Endothelial cell (in vitro differentiated cells): ENCODE measurements around the gene SLC29A3. TPM values are rescaled to one million over a fixed set of nuclear protein-coding genes. Genes with fewer than 3 reads are reported as not detected.

Experiments
- DNase-seq: peaks from one replicate; pipeline ENCODE4 v3.0.0; 2021; ENCODE audit warnings: low spot score
- H3K27ac Mint-ChIP-seq: one replicate; pipeline ENCODE4 v1.8.0; 2021; ENCODE audit warnings: mixed read lengths, inconsistent platforms; ENCODE audit not compliant: unreplicated experiment
- H3K27me3 Mint-ChIP-seq: one replicate; pipeline ENCODE4 v1.8.0; 2021; ENCODE audit warnings: mild to moderate bottlenecking, moderate library complexity, mixed read lengths, inconsistent platforms; ENCODE audit not compliant: unreplicated experiment
- H3K36me3 Mint-ChIP-seq: one replicate; pipeline ENCODE4 v1.8.0; 2021; ENCODE audit warnings: mild to moderate bottlenecking, low read depth, mixed read lengths, inconsistent platforms; ENCODE audit not compliant: unreplicated experiment
- H3K4me1 Mint-ChIP-seq: one replicate; pipeline ENCODE4 v1.8.0; 2021; ENCODE audit warnings: mild to moderate bottlenecking, mixed read lengths, inconsistent platforms; ENCODE audit not compliant: unreplicated experiment
- H3K4me3 Mint-ChIP-seq: one replicate; pipeline ENCODE4 v1.8.0; 2021; ENCODE audit warnings: mild to moderate bottlenecking, mixed read lengths, inconsistent platforms; ENCODE audit not compliant: unreplicated experiment
- H3K9me3 Mint-ChIP-seq: one replicate; pipeline ENCODE4 v1.8.0; 2021; ENCODE audit warnings: mixed read lengths, inconsistent platforms; ENCODE audit not compliant: unreplicated experiment
- total RNA-seq: library from RNA; stranded (reverse); fragmentation: NEBNext Ultra II Directional; extraction: Animal tissue kit (Norgen Biotek cat#: 25700); gene quantifications from one replicate; pipeline ENCODE4 v1.2.1, GENCODE V29; 2021; ENCODE audit not compliant: unreplicated experiment
- TF ChIP-seq, protein P1 (sequence below): fragments of 200-600 bp; sonication (generic); IDR thresholded peaks from one replicate; pipeline ENCODE4 v1.5.0; 2021; ENCODE audit warnings: antibody characterized with exemption; ENCODE audit not compliant: unreplicated experiment

The SLC29A3 gene
- total RNA-seq, 1 donor from 2014 or later: 11.7 TPM

DNA sequence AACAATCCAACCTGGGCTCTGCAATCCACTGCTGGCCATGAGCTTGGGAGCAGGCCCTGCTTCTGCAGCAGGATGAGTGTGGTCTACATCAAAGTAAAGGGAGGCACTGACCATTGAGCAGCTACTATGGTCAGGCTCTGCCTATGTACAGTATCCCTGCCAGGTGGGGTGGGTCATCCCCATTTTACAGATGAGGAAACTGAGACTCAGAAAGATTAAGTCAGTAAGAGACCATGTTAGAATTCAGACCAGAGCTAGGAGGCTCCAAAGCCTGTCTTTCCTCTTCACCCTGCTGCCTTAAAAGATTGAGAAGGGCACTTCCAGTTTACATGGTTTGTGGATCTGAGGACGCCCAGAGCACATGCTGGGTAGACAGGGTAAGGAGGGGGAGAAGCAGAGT lies 50.5 kb downstream of the SLC29A3 start:
- Mint-ChIP-seq H3K4me3 (no peak overlapping the region), H3K27ac (no peak overlapping the region), H3K9me3 (no peaks in the 10 kb centered on the region), H3K27me3 (peaks cover 6% of the 10 kb centered on the region), H3K4me1 (peaks cover 6% of the 10 kb centered on the region), H3K36me3 (peaks cover 6% of the 10 kb centered on the region)
- DNase-seq: no peak
- TF ChIP-seq, protein P1, sequence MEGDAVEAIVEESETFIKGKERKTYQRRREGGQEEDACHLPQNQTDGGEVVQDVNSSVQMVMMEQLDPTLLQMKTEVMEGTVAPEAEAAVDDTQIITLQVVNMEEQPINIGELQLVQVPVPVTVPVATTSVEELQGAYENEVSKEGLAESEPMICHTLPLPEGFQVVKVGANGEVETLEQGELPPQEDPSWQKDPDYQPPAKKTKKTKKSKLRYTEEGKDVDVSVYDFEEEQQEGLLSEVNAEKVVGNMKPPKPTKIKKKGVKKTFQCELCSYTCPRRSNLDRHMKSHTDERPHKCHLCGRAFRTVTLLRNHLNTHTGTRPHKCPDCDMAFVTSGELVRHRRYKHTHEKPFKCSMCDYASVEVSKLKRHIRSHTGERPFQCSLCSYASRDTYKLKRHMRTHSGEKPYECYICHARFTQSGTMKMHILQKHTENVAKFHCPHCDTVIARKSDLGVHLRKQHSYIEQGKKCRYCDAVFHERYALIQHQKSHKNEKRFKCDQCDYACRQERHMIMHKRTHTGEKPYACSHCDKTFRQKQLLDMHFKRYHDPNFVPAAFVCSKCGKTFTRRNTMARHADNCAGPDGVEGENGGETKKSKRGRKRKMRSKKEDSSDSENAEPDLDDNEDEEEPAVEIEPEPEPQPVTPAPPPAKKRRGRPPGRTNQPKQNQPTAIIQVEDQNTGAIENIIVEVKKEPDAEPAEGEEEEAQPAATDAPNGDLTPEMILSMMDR: no peak

DNA sequence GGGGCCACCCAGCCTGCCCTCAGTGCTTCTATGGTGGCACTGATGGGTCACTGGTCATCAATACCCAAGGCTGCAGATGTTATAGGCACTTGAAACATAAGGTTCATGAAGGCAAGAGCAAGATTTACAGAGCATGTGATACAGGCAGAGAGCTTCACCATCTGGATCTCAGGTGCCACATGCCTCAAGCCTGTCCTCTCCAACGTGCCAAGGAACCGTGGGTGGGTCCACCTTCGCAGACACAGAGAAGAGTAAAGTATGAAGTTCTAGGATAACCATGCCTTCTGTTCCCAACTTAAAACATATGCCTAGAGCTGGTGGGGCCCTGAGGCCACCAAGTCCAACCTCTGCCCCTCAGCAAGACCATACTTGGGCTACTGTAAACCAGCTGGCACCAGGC lies 51.0 kb downstream of the SLC29A3 start:
- Mint-ChIP-seq H3K27ac (no peak overlapping the region), H3K36me3 (peaks cover 6% of the 10 kb centered on the region), H3K9me3 (no peaks in the 10 kb centered on the region), H3K27me3 (peaks cover 6% of the 10 kb centered on the region), H3K4me3 (no peak overlapping the region), H3K4me1 (peaks cover 6% of the 10 kb centered on the region)
- DNase-seq: no peak
- TF ChIP-seq, protein P1: no peak

DNA sequence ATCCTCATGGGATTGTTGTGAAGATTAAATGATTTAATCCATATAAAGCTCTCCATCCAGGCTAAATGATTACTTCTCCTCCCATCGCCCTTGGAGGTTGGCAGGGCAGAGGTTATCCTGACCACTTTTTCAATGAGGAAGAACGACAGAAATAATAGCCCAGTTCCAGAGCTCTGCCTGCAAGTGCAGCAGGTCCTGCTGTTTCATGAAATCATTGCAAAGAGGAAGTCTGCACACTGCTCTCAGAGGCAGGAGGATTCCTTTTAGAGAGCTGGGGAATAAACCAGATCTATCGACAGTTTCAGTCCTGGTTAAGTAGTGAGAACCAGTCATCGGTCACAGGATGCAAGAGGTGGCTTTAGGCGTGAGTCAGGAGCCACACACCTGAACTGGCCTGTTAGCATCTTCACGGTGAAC lies 52.7 kb downstream of the SLC29A3 start:
- H3K36me3 Mint-ChIP-seq: no peaks in the 10 kb centered on the region
- peaks cover 4% of the 10 kb centered on the region for H3K27me3 Mint-ChIP-seq
- TF ChIP-seq, protein P1: no peak
- no peak overlapping the region for H3K27ac Mint-ChIP-seq
- DNase-seq: no peak
- H3K4me3 Mint-ChIP-seq: no peak overlapping the region
- peaks cover 17% of the 10 kb centered on the region for H3K4me1 Mint-ChIP-seq
- H3K9me3 Mint-ChIP-seq: no peaks in the 10 kb centered on the region

DNA sequence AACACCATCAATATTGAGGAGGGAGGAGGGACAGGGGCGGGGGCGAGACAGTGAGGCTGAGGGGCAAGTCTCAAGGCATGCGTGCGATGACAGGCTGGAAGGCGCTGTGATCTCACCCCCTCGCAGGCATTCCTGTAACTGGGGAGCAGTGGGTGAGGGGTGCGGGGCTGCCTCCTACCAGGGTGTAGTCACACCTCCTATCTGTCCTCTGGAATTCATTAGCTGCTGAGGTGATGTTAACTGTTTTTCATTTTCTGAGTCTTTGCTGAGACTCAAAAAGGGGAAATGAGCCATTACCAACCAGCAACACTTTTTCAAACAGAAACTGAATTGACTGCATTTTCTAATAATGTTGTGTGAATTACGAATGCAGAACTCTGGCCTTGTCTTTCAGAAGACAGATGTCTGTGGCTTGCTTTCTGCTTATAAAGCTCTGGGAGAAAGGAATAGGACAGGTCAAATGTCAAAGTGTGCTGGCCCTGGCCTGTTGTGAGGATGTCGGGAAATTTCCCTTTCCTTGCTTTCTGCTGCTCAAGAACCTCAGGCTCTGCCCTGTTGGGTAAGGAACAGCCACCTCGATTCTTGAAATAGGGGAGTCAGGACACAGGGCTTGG lies 53.9 kb downstream of the SLC29A3 start:
- TF ChIP-seq, protein P1: no peak

DNA sequence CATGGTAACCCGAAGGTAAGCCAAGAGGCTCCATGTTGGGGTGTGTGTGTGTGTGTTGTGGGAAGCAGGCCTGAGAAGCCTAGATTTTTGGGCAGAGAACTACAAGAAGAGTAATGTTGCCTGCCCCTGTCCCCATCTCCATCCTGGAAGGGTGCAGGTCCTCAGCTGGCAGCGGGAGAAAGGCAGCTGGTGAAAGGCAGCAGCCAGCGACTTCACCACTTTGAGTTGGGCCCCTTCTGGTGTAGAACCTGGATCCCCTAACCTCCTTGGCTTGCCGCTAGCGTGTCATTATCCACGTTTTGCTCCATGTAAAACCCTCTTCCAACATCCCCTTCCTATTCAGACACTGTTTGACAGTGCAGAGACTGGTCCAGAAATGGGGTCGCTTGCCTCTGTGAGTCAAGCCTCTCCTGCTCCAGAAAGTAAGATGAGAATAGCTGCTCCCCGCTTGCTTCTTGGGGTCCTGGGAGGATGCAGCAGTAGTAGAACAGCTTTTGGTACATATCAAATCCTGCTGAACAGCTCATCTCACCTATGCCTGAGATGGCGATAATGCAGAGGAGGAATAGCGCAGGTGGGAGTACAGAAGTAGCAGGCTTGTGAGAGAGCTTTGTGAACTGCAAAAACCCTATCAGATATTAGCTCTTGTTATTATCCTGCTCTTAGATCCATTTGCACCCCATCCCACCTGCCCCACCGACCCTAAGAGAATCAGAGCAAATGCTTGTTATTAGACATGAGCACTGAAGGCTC lies 55.6 kb downstream of the SLC29A3 start:
- H3K27me3 Mint-ChIP-seq: peaks cover 5% of the 10 kb centered on the region
- H3K4me3 Mint-ChIP-seq: no peak overlapping the region
- no peak for DNase-seq
- no peaks in the 10 kb centered on the region for H3K9me3 Mint-ChIP-seq
- H3K4me1 Mint-ChIP-seq: peaks cover 19% of the 10 kb centered on the region
- H3K27ac Mint-ChIP-seq: no peak overlapping the region
- H3K36me3 Mint-ChIP-seq: no peaks in the 10 kb centered on the region
- TF ChIP-seq, protein P1: no peak

More for the DNA sequence above, 53.9 kb downstream of the SLC29A3 start:
- Mint-ChIP-seq H3K27ac (no peak overlapping the region), H3K9me3 (no peaks in the 10 kb centered on the region), H3K4me1 (peaks cover 11% of the 10 kb centered on the region), H3K4me3 (no peak overlapping the region), H3K27me3 (peaks cover 5% of the 10 kb centered on the region), H3K36me3 (no peaks in the 10 kb centered on the region)
- DNase-seq: no peak
